KBM-7 (cell line): ENCODE results near the gene MAP2.
A peak's percentile ranks its signal among the peaks of the same experiment; 100 is the strongest.
"Not testable (repeated sequence)": the region's sequence is repeated elsewhere in the genome, so short reads cannot be mapped to it uniquely, and the experiment has no call there.

ENCODE experiments used
- DNase-seq: peaks from one replicate; pipeline ENCODE4 v3.0.0-alpha.2; 2015
- in situ Hi-C: fragments of 300-500 bp; cut with MboI; formaldehyde crosslinking; loops from 2 replicates; pipeline ENCODE4 v1.14.3; 2020; ENCODE audit warnings: low sequenced_read_pairs, low pct_unique_long_range_greater_than_20kb, mixed read lengths

The MAP2 gene

GRCh38 chr2:209577376-209578357, 153.8 kb downstream of the MAP2 start:
- peak; percentile 25 for DNase-seq
- in situ Hi-C loops, result no loop called here

DNA sequence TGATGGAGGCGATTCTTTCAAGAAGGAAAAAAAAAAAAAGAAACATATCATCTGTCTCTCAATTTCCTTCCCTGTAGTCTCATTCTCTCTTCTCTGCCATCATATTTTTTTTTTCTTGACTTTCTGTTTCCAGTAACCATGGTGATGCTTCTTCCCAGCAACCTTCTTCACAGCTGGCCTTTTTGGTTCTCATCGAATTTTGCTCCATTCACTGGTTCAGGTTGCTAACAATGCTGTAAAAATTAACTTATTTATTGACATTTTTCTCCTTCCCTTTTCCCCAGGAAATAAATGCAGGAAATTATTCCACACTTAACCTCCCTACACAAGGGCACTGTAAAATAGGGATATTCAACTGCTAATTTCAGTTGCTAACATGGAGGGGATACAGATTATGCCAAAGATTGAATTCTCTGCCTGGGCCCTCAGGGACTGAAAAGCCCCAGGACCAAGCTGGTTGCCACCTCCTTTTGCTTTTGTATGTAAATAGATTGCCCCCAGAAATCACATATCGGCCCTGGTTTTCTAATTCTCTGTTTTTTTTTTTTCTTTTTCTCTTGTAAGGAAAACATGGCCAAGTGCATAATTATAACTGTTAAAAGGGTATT, 154.7 kb downstream of the MAP2 start:
- in situ Hi-C loops, result no loop called here
- DNase-seq, result no peak

DNA sequence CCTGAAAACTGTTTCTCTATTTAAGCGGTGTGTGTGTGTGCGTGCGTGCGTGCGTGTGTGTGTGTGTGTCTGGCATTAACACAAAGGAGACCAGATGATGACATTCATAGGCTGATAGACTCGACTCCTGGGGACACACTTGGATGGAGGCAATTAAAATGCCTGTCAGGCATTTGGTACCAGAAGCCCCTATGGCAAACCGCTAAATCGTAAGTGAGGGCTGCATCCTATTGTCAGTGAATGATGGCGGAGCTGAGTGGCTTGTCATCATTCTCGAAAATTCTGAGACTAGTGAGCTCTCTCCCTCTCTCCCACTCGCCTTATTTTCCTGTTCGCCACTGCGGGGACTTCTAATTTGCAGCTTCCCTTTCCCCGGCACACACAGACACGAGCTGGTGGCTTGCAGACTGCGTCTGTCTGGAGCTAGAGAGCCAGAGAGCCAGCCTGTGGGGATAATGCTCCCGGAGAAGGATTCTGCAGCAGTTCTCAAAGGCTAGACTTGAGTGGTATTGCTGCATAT, 155.4 kb downstream of the MAP2 start:
- DNase-seq, result peak; percentile 16
- in situ Hi-C loops, result no loop called here

- in situ Hi-C loops, result no loop called here
These were observed 157.2 kb downstream of the MAP2 start for GRCh38 chr2:209581040-209581439.

DNA sequence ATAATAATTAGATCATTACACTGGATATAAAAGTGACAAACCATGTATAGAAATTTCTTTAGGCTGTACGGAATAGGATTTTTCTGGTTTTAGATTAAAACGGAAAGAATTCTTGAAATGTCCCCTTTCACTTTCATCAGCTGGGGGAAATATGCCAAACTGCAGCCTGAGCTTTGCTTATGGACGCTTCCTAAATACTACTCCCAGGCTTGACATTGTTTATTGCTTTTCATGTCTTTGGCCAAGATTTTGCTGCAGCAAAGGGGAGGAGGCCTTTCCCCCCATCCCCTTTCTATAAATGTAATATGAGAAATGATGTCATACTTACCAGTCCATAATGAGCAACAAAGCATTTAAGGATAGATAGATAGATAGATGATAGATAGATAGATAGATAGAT, 158.4 kb downstream of the MAP2 start:
- in situ Hi-C loops, result no loop called here
- no peak for DNase-seq

More at GRCh38 chr2:209581040-209581439, 157.2 kb downstream of the MAP2 start:
- DNase-seq, result no peak

DNA sequence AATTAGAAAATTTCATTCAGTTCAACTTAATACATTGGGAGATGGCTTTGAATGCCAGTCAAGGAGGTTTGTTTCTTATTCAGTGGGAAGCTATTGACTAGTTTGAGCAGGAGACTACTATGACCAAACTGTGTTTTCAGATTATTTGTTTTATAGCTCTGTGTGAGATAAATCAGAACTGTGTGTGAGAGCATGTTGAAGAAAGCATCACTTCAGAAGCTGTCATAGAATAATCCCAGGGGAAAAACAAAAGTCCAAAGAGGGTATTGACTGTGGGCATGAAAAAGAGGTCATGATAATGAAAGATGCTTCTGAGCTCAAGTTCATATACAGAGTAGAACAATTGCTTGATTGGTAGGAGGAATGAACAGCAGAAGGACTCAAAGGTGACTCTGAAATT, 160.6 kb downstream of the MAP2 start:
- in situ Hi-C loops, result no loop called here

DNA sequence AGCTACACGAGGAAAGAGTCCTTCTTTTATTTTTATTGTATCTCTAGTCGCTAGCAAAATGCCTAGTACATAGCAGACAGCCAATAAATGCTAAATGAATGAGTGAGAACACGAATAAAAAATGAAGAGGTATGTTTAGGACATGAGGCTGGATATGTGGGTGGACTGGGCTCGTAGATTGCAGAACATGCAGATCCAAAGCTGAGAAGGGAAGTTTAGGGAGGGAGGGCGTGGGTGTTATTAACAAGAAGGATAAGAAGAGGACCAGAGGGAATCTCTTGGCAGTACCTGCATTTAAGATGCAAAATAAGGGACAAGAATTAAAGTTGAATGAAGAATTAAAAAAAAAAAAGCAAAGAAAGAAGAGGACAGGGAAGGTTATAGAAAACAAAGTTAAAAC, 161.1 kb downstream of the MAP2 start:
- no peak for DNase-seq
- in situ Hi-C loops, result no loop called here

More for the DNA sequence above, 160.6 kb downstream of the MAP2 start:
- no peak for DNase-seq

GRCh38 chr2:209591021-209591420, 167.2 kb downstream of the MAP2 start:
- in situ Hi-C loops, result no loop called here
- no peak for DNase-seq

DNA sequence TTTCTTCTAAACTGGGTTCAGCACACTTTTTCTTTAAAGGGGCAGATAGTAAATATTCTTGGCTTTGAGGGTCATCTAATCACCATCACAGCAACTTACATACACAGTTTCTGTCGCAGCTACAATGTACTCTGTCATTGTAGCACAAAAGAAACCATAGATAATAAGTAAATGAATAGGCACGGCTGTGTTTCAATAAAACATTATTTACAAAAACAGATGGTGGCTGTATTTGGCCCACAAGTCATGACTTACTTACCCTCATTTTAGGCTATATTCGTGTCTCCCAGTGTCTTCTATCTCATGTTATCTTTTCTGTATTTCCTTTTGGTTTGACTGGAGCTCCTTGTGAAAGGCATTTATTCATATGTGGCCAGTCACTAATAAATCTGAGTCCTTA, 168.3 kb downstream of the MAP2 start:
- in situ Hi-C loops, result no loop called here
- no peak for DNase-seq

GRCh38 chr2:209593930-209594329, 170.1 kb downstream of the MAP2 start:
- in situ Hi-C loops, result no loop called here
- DNase-seq, result peak; percentile 6

GRCh38 chr2:209596262-209596661, 172.4 kb downstream of the MAP2 start:
- in situ Hi-C loops, result no loop called here
- DNase-seq, result no peak

DNA sequence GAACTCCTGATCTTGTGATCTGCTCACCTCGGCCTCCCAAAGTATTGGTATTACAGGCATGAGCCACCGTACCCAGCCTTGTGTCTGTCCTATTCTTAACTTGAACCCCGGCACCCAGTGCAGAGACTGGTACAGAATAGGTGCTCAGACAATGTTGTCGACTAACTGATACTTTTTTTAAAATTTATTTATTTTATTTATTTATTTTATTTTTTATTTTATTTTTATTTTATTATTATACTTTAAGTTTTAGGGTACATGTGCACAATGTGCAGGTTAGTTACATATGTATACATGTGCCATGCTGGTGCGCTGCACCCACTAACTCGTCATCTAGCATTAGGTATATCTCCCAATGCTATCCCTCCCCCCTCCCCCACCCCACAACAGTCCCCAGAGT, 174.4 kb downstream of the MAP2 start:
- DNase-seq, in situ Hi-C loops: not testable (repeated sequence)

- in situ Hi-C loops, result no loop called here
- DNase-seq, result no peak
These were observed 176.7 kb downstream of the MAP2 start for GRCh38 chr2:209600341-209601171.

DNA sequence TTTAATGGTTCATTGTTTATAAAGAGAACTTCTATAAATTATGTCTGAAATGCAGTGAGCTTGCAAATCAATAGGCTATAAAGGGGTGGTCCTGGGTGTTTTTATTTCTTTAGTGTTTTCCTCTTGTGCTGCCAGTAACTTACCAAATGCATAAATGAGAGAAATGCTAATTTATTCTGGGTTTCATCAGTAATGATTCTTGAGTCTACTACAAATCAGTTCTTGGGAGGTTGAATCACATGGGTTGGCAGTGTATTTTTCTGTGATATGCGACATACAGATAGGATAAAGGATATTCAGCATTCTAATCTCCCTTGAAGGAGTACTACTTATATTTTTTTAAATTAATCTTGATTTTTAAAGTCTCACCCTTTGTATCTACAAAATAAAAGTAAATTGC, 177.7 kb downstream of the MAP2 start:
- in situ Hi-C loops, result no loop called here
- no peak for DNase-seq

GRCh38 chr2:209602259-209602658, 178.4 kb downstream of the MAP2 start:
- in situ Hi-C loops, result no loop called here
- DNase-seq, result no peak

GRCh38 chr2:209609531-209609930, 185.7 kb downstream of the MAP2 start:
- in situ Hi-C loops, result no loop called here
- DNase-seq, result no peak

- in situ Hi-C loops, result no loop called here
- no peak for DNase-seq
These were observed 186.8 kb downstream of the MAP2 start for GRCh38 chr2:209610631-209611030.

DNA sequence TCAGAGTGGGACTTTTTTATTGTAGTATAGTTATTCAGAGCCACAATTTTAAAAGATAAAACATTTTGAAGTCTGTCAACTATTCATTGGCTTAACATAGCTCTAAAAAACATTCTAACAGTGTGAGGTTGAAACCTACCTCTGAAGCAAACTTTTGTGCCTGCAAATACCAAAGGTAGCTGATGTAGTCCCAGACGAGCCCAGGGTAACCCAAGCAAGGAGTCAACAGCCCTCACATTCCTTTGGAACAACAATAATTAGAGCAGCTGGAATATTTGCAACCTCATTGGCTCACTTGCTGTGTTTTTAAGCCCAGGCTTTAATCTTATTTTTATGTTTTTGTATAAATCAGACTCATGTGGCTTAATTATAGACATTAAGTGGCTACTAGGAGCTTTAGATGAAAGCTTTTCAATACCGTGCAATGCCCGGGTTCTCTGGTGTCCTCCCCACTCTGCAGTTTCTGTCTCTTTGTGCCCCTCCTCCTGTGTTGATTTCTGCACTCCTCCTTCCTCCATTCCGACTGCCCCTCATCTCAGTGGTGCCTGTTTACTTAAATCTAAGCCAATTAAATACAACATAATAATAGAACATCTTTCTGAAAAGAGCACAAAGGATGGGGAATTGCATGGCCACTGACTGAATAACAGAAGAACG, 189.9 kb downstream of the MAP2 start:
- no peak for DNase-seq
- in situ Hi-C loops, result no loop called here
